Measurements from ENCODE around the gene PTPN14. TPM values are rescaled to one million over a fixed set of nuclear protein-coding genes. Genes with fewer than 3 reads are reported as not detected.

The PTPN14 gene
- total and polyA plus RNA-seq, 2 donors from 2014 or later = 5.1 to 87.2 TPM

GRCh38 chr1:214441119-214441518 lies 110.3 kb downstream of the PTPN14 start:
- H3K9ac ChIP-seq (ENCODE audit: low read length in 3 of 3) = no peak overlapping the region
- H3K4me3 ChIP-seq (ENCODE audit: low read length in 3 of 3) = no peak overlapping the region
- FAIRE-seq (no peak), DNase-seq (no peak)
- H3K36me3 ChIP-seq (ENCODE audit: control insufficient read depth in 2 of 3, insufficient read depth in 3 of 3, low read length in 3 of 3) = no peaks in the 10 kb centered on the region
- peaks cover 0 to 10% (median 2%) of the 10 kb centered on the region in 3 donors for H3K4me1 ChIP-seq (ENCODE audit: control insufficient read depth in 2 of 3, insufficient read depth in 2 of 3, low read depth in 1 of 3, low read length in 3 of 3)
- H3K27ac ChIP-seq (ENCODE audit: low read depth in 2 of 2, low read length in 2 of 2) = no peak overlapping the region
- intact Hi-C loops (cut with DNase I) = no loop called here
- TF ChIP-seq CTCF (IDR thresholded peaks at IDR 0.05; ENCODE audit: borderline replicate concordance, extremely low read depth, insufficient read depth) = no peak
- H3K9me3 ChIP-seq (ENCODE audit: control insufficient read depth in 2 of 3, insufficient read depth in 1 of 3, low read length in 3 of 3) = no peaks in the 10 kb centered on the region
- H3K27me3 ChIP-seq (ENCODE audit: control insufficient read depth, insufficient read depth, low read length) = no peaks in the 10 kb centered on the region

GRCh38 chr1:214440219-214440965 lies 111.0 kb downstream of the PTPN14 start:
- TF ChIP-seq CTCF (IDR thresholded peaks at IDR 0.05; ENCODE audit: borderline replicate concordance, extremely low read depth, insufficient read depth) = no peak
- Histone ChIP-seq H3K9ac (ENCODE audit: low read length in 3 of 3) (no peak overlapping the region), H3K9me3 (ENCODE audit: control insufficient read depth in 2 of 3, insufficient read depth in 1 of 3, low read length in 3 of 3) (no peaks in the 10 kb centered on the region), H3K27ac (ENCODE audit: low read depth in 2 of 2, low read length in 2 of 2) (peak overlapping the region; percentile 45 to 63), H3K4me3 (ENCODE audit: low read length in 3 of 3) (peak overlapping the region in 1 of 3 donors; percentile 32), H3K27me3 (ENCODE audit: control insufficient read depth, insufficient read depth, low read length) (no peaks in the 10 kb centered on the region), H3K36me3 (ENCODE audit: control insufficient read depth in 2 of 3, insufficient read depth in 3 of 3, low read length in 3 of 3) (no peaks in the 10 kb centered on the region), H3K4me1 (ENCODE audit: control insufficient read depth in 2 of 3, insufficient read depth in 2 of 3, low read depth in 1 of 3, low read length in 3 of 3) (peaks cover 0 to 10% (median 2%) of the 10 kb centered on the region in 3 donors)
- no peak for FAIRE-seq
- intact Hi-C loops (cut with DNase I) = no loop called here
- no peak for DNase-seq

- DNase-seq = peak in 3 of 5 donors; percentile 66 to 83 (median 77)
- no peak for FAIRE-seq
- Histone ChIP-seq H3K27me3 (ENCODE audit: control insufficient read depth, insufficient read depth, low read length) (no peaks in the 10 kb centered on the region), H3K9me3 (ENCODE audit: control insufficient read depth in 2 of 3, insufficient read depth in 1 of 3, low read length in 3 of 3) (no peaks in the 10 kb centered on the region), H3K36me3 (ENCODE audit: control insufficient read depth in 2 of 3, insufficient read depth in 3 of 3, low read length in 3 of 3) (no peaks in the 10 kb centered on the region), H3K27ac (ENCODE audit: low read depth in 2 of 2, low read length in 2 of 2) (peak overlapping the region; percentile 45 to 63), H3K4me3 (ENCODE audit: low read length in 3 of 3) (peak overlapping the region in 2 of 3 donors; percentile 22 to 32), H3K9ac (ENCODE audit: low read length in 3 of 3) (peak overlapping the region in 1 of 3 donors; percentile 15), H3K4me1 (ENCODE audit: control insufficient read depth in 2 of 3, insufficient read depth in 2 of 3, low read depth in 1 of 3, low read length in 3 of 3) (peaks cover 0 to 9% (median 2%) of the 10 kb centered on the region in 3 donors)
- no peak for TF ChIP-seq CTCF (IDR thresholded peaks at IDR 0.05; ENCODE audit: borderline replicate concordance, extremely low read depth, insufficient read depth)
- intact Hi-C loops (cut with DNase I) = no loop called here
These were observed 111.9 kb downstream of the PTPN14 start for GRCh38 chr1:214439352-214440119.

All from kidney (tissue), 14 donors.